B cell (primary cell): ENCODE data around the gene SAMD5. TPM values are rescaled to one million over a fixed set of nuclear protein-coding genes. Genes with fewer than 3 reads are reported as not detected.

Experiments used
- ATAC-seq: fragments of 200-7000 bp; cut with Tn5 transposase; one replicate; pipeline ENCODE4 v1.10.0; 2021; ENCODE audit warnings: low read depth, mild to moderate bottlenecking, moderate number of reproducible peaks, moderate library complexity
- CTCF ChIA-PET: fragments of 350-600 bp; sonication (Branson Sonifier 250); formaldehyde crosslinking; loops from one replicate; lab custom pipeline; 2021; ENCODE audit warnings: antibody characterized with exemption, inconsistent platforms; lab: Charles Lee
- POLR2A ChIA-PET: fragments of 350-600 bp; sonication (Branson Sonifier 250); formaldehyde crosslinking; loops from one replicate; lab custom pipeline; 2021; ENCODE audit warnings: antibody characterized with exemption; lab: Charles Lee
- DNase-seq: peaks from one replicate; pipeline ENCODE4 v3.0.0; 2013
- H2AFZ ChIP-seq: 2 replicates; pipeline ENCODE4 v1.6.1; 2012; ENCODE audit warnings: mild to moderate bottlenecking, low read depth, low read length; ENCODE audit not compliant: insufficient read depth, poor library complexity, severe bottlenecking
- H3K27ac ChIP-seq, 2 donors: 1 replicate in 1 of 2; 2 replicates in 1 of 2; pipeline ENCODE4 v1.5.1; 2012 to 2013; ENCODE audit warnings: low read length in 2 of 2, mild to moderate bottlenecking in 2 of 2, moderate library complexity in 1 of 2
- H3K27me3 ChIP-seq, 4 experiments: fragments of 200-600 bp in 1 of 4; sonication (generic) in 1 of 4; replicated peaks in 1 of 4; 1 replicate in 2 of 4; 2 replicates in 2 of 4; pipeline versions ENCODE4 v1.6.1 to v1.7.0; 2013 to 2016; ENCODE audit warnings: low read length in 3 of 4, mild to moderate bottlenecking in 2 of 4, mixed read lengths in 1 of 4, moderate library complexity in 1 of 4; ENCODE audit not compliant: insufficient read depth in 4 of 4, control insufficient read depth in 3 of 4; ENCODE audit errors: control extremely low read depth in 1 of 4
- H3K36me3 ChIP-seq, 2 experiments: replicated peaks in 1 of 2; 1 replicate in 1 of 2; 2 replicates in 1 of 2; pipeline versions ENCODE4 v1.6.1 to v1.7.1; 2013; ENCODE audit warnings: low read length in 1 of 2; ENCODE audit not compliant: insufficient read depth in 2 of 2, control insufficient read depth in 1 of 2; ENCODE audit errors: control extremely low read depth in 1 of 2, extremely low read depth in 1 of 2
- H3K4me1 ChIP-seq, 2 donors: fragments of 200-600 bp in 1 of 2; sonication (generic) in 1 of 2; 1 replicate in 1 of 2; 2 replicates in 1 of 2; pipeline versions ENCODE4 v1.5.1 to v1.6.1; 2013 to 2017; ENCODE audit warnings: low read length in 2 of 2; ENCODE audit not compliant: control insufficient read depth in 2 of 2, insufficient read depth in 2 of 2
- H3K4me2 ChIP-seq: replicated peaks from 2 replicates; pipeline ENCODE3; 2012; ENCODE audit warnings: mild to moderate bottlenecking, low read depth, low read length; ENCODE audit not compliant: poor library complexity, severe bottlenecking
- H3K4me3 ChIP-seq, 5 experiments: fragments of 200-600 bp in 1 of 5; sonication (generic) in 1 of 5; 1 replicate in 3 of 5; 2 replicates in 2 of 5; pipeline versions ENCODE4 v1.5.1 to v1.7.0; 2011 to 2016; ENCODE audit warnings: low read length in 4 of 5, mild to moderate bottlenecking in 4 of 5, low read depth in 2 of 5, control low read depth in 1 of 5, moderate library complexity in 1 of 5; ENCODE audit not compliant: insufficient read depth in 1 of 5; ENCODE audit errors: control extremely low read depth in 1 of 5, extremely low read depth in 1 of 5
- H3K79me2 ChIP-seq: fragments of 200-600 bp; sonication (generic); one replicate; pipeline ENCODE4 v1.6.0; 2016; ENCODE audit warnings: low read length; ENCODE audit not compliant: control insufficient read depth, insufficient read depth
- H3K9ac ChIP-seq: fragments of 200-600 bp; sonication (generic); 2 replicates; pipeline ENCODE4 v1.6.1; 2017; ENCODE audit warnings: mild to moderate bottlenecking, low read length, moderate library complexity
- H3K9me3 ChIP-seq, 3 donors: one replicate each; pipeline versions ENCODE4 v1.6.1 to v1.7.1; 2013; ENCODE audit warnings: low read length in 2 of 3; ENCODE audit not compliant: control insufficient read depth in 2 of 3, insufficient read depth in 1 of 3; ENCODE audit errors: control extremely low read depth in 1 of 3
- H4K20me1 ChIP-seq: 2 replicates; pipeline ENCODE4 v1.6.0; 2012; ENCODE audit warnings: mild to moderate bottlenecking, low read length; ENCODE audit not compliant: insufficient read depth, control insufficient read depth, poor library complexity, severe bottlenecking
- H3K27ac Mint-ChIP-seq: one replicate; pipeline ENCODE4 v1.8.0; 2021; ENCODE audit warnings: mixed read lengths
- H3K27me3 Mint-ChIP-seq: one replicate; pipeline ENCODE4 v1.8.0; 2021; ENCODE audit warnings: mixed read lengths
- H3K4me1 Mint-ChIP-seq: one replicate; pipeline ENCODE4 v1.8.0; 2021; ENCODE audit warnings: mixed read lengths
- H3K4me3 Mint-ChIP-seq: one replicate; pipeline ENCODE4 v1.8.0; 2021; ENCODE audit warnings: mixed read lengths
- H3K9me3 Mint-ChIP-seq: one replicate; pipeline ENCODE4 v1.8.0; 2022; ENCODE audit warnings: mixed read lengths; ENCODE audit not compliant: insufficient read depth
- CTCF ChIP-seq: fragments of 200-600 bp; IDR thresholded peaks from one replicate; pipeline ENCODE4 v1.8.0; 2022; ENCODE audit warnings: antibody characterized with exemption, mild to moderate bottlenecking
- EZH2 ChIP-seq: IDR thresholded peaks from 2 replicates; pipeline ENCODE4 v1.6.1; 2012; ENCODE audit warnings: borderline replicate concordance, low read depth, mild to moderate bottlenecking, moderate library complexity, low read length; ENCODE audit not compliant: insufficient read depth, poor library complexity, severe bottlenecking
- WGBS: methylation state at CpG from one replicate; pipeline ENCODE4 v1.1.5; 2013; ENCODE audit warnings: missing lambda C conversion rate; ENCODE audit not compliant: insufficient coverage; 5-methylcytosine and 5-hydroxymethylcytosine counted together
- intact Hi-C: fragments of 100-400 bp; cut with micrococcal nuclease; formaldehyde crosslinking; loops from one replicate; pipeline ENCODE4 v1.10.0; 2022
- polyA plus RNA-seq: library from polyadenylated mRNA; depleted of rRNA; stranded (reverse); fragments of >200 nt; gene quantifications from 2 replicates; pipeline ENCODE4 v1.2.3, GENCODE V29; 2012
- total RNA-seq, 2 donors: library from RNA; stranded (reverse); fragments of 120-200 nt in 1 of 2; gene quantifications; 1 replicate in 1 of 2; 2 replicates in 1 of 2; pipeline versions ENCODE4 v1.2.3 to v1.2.4, GENCODE V29; 2013 to 2022

The SAMD5 gene
- total and polyA plus RNA-seq, 2 donors (not counting 1 experiment from before 2014, with no cell fraction given): not detected

- DNase-seq (no peak), ATAC-seq (no peak)
- Histone ChIP-seq H4K20me1 (no peaks in the 10 kb centered on the region), H3K4me1 (no peaks in the 10 kb centered on the region), H3K27me3 (peaks cover 0 to 5% (median 0%) of the 10 kb centered on the region in 4 experiments), H3K4me2 (no peak overlapping the region), H3K9ac (no peak overlapping the region), H3K36me3 (no peaks in the 10 kb centered on the region), H3K27ac (no peak overlapping the region), H3K4me3 (no peak overlapping the region), H3K9me3 (no peaks in the 10 kb centered on the region), H3K79me2 (no peaks in the 10 kb centered on the region), H2AFZ (no peak overlapping the region)
- intact Hi-C loops: no loop called here
- H3K4me3 Mint-ChIP-seq: no peak overlapping the region
- H3K9me3 Mint-ChIP-seq: no peaks in the 10 kb centered on the region
- TF ChIP-seq EZH2 (no peak), CTCF (no peak)
- H3K4me1 Mint-ChIP-seq: no peaks in the 10 kb centered on the region
- H3K27ac Mint-ChIP-seq: no peak overlapping the region
- WGBS: 87% methylated on average over 4 of the region's 5 CpGs
- H3K27me3 Mint-ChIP-seq: peaks cover 11% of the 10 kb centered on the region
- POLR2A ChIA-PET: no interaction called here
- CTCF ChIA-PET: no interaction called here
Observed at GRCh38 chr6:147525519-147526209, 17.2 kb downstream of the SAMD5 start.

GRCh38 chr6:147527197-147527596 is 18.7 kb downstream of the SAMD5 start:
- TF ChIP-seq CTCF: no peak
- no peak for TF ChIP-seq EZH2
- no peak overlapping the region for H3K27ac ChIP-seq
- DNase-seq: no peak
- H4K20me1 ChIP-seq: no peaks in the 10 kb centered on the region
- Mint-ChIP-seq H3K4me1 (no peaks in the 10 kb centered on the region), H3K27me3 (peaks cover 14% of the 10 kb centered on the region), H3K4me3 (no peak overlapping the region), H3K9me3 (no peaks in the 10 kb centered on the region), H3K27ac (no peak overlapping the region)
- H3K9me3 ChIP-seq: no peaks in the 10 kb centered on the region
- H3K4me1 ChIP-seq: no peaks in the 10 kb centered on the region
- H3K79me2 ChIP-seq: no peaks in the 10 kb centered on the region
- intact Hi-C loops: no loop called here
- no peak overlapping the region for H3K9ac ChIP-seq
- CTCF ChIA-PET: no interaction called here
- no peak for ATAC-seq
- H3K4me2 ChIP-seq: no peak overlapping the region
- H2AFZ ChIP-seq: no peak overlapping the region
- H3K4me3 ChIP-seq: no peak overlapping the region
- peaks cover 0 to 5% (median 0%) of the 10 kb centered on the region in 4 experiments for H3K27me3 ChIP-seq
- 90% methylated on average over 4 of the region's 4 CpGs for WGBS
- H3K36me3 ChIP-seq: no peaks in the 10 kb centered on the region
- POLR2A ChIA-PET: no interaction called here
